PC-9 (cell line): ENCODE data around the gene AUTS2.

Experiments used
- EZH2 ChIP-seq: fragments of 200-600 bp; sonication (generic); IDR thresholded peaks from 2 replicates; pipeline ENCODE4 v1.8.0; 2017; ENCODE audit warnings: antibody characterized with exemption, low read depth
- TF ChIP-seq, protein P1 (sequence below): fragments of 200-600 bp; sonication (generic); conservative IDR thresholded peaks from 2 replicates; pipeline ENCODE4 v1.6.1; 2017; ENCODE audit warnings: mixed run types, antibody characterized with exemption, mild to moderate bottlenecking, moderate library complexity

DNA sequence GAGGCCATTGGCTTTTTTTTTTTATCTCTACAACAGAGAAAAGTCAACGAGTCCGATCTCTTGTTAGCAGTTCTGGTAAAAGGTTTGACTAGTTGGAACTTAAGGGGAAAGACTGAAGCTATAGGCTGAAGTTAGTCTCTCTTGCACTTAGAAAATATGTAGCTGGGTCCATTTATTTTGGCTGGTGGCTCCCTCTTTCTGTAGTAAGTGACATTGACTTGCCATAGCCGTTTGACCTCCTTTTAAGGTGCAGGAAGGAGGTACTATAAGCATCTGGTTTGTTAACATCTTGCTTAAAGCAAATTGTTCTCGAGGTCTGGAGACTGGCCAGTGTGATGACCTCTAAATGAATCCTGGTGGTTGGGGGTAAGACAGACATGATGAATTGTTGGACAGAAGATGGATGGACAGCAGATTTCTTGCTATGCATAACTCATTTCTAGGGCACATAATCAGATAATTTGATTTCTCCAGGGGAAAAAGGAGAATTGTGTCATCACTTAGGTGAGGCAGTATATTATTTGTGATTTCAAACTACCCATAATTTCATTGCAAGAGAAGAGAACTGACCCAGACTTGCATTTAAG, 1177.4 kb downstream of the AUTS2 start:
- TF ChIP-seq, protein P1, sequence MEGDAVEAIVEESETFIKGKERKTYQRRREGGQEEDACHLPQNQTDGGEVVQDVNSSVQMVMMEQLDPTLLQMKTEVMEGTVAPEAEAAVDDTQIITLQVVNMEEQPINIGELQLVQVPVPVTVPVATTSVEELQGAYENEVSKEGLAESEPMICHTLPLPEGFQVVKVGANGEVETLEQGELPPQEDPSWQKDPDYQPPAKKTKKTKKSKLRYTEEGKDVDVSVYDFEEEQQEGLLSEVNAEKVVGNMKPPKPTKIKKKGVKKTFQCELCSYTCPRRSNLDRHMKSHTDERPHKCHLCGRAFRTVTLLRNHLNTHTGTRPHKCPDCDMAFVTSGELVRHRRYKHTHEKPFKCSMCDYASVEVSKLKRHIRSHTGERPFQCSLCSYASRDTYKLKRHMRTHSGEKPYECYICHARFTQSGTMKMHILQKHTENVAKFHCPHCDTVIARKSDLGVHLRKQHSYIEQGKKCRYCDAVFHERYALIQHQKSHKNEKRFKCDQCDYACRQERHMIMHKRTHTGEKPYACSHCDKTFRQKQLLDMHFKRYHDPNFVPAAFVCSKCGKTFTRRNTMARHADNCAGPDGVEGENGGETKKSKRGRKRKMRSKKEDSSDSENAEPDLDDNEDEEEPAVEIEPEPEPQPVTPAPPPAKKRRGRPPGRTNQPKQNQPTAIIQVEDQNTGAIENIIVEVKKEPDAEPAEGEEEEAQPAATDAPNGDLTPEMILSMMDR: no peak
- TF ChIP-seq EZH2: no peak
